Measurements from ENCODE around the gene NHS.

Gene NHS

DNA sequence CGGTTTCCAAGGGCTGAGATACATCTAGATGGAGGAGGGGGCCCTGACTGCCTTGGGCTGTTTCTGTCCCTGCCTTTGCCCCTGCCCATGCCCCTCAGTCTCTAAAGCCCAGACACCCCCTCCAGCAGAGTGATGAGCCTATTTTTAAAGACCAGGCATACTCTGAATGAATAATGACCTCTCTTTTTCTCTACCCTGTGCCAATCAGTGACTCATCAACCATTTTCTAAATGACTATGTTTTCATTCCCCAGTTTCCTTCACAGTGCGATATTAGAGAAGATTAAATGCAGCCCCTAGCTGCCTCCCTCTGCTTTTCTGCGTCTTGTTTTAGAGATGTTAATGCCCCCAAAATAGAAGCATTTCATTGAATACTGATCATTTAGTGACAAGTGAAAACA is 15.5 kb upstream of the NHS start:
- Histone ChIP-seq H2BK15ac (ENCODE audit: low read depth, poor library complexity, severe bottlenecking) (no peak overlapping the region), H3K4me1 (ENCODE audit: control insufficient read depth, insufficient read depth, low read depth, low read length) (peaks cover 2% of the 10 kb centered on the region), H4K91ac (ENCODE audit: low read length) (no peak overlapping the region), H3K36me3 (ENCODE audit: control insufficient read depth in 1 of 2, insufficient read depth in 2 of 2, low read depth in 1 of 2, low read length in 2 of 2) (no peaks in the 10 kb centered on the region), H3K9ac (ENCODE audit: low read length) (no peak overlapping the region), H3K4ac (ENCODE audit: low read depth in 1 of 2, low read length in 2 of 2) (no peak overlapping the region), H3K9me3 (ENCODE audit: control insufficient read depth, low read length) (no peaks in the 10 kb centered on the region), H2BK5ac (ENCODE audit: low read depth, low read length, poor library complexity, severe bottlenecking) (no peak overlapping the region), H2BK12ac (ENCODE audit: low read length in 2 of 2) (no peak overlapping the region), H2AK5ac (ENCODE audit: low read length, severe bottlenecking) (no peak overlapping the region), H3K4me2 (ENCODE audit: low read length, poor library complexity, severe bottlenecking) (no peak overlapping the region), H3K23ac (ENCODE audit: low read length in 2 of 2) (no peak overlapping the region), H4K8ac (ENCODE audit: low read length) (no peak overlapping the region), H2AFZ (ENCODE audit: low read depth, low read length) (no peak overlapping the region), H3K14ac (ENCODE audit: low read length in 2 of 2) (no peak overlapping the region), H2BK120ac (ENCODE audit: low read depth, low read length) (no peak overlapping the region), H3K27ac (ENCODE audit: low read length, poor library complexity, severe bottlenecking) (no peak overlapping the region), H3K79me1 (replicated peaks; ENCODE audit: low read length, poor library complexity, severe bottlenecking) (no peaks in the 10 kb centered on the region), H3K18ac (ENCODE audit: low read depth in 1 of 2, low read length in 2 of 2) (no peak overlapping the region), H3K4me3 (ENCODE audit: insufficient read depth in 1 of 2, low read depth in 1 of 2, low read length in 2 of 2) (no peak overlapping the region), H3K27me3 (ENCODE audit: control insufficient read depth in 1 of 2, insufficient read depth in 1 of 2, low read length in 2 of 2) (no peaks in the 10 kb centered on the region)
- 85% methylated on average over 2 of the region's 3 CpGs for WGBS
- no peak for DNase-seq

DNA sequence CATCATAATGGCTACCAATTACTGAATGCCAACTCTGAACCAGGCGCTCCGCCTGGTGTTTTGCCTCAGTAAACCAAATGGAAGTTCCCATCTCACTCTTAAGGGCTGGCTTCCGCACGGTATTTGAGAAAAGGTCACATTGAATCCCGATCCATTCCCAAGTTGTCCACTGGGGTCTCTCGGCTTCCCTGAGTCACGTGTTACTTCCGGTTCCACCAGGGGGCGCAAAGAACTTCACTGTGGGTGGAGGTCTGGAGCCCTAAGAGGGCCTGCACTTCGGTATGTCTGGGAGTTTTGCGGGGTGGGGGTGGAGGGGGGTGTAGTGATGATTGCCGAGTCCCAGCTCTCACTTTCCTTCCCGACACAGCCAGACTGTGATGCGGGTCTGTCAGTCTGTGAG is 13.4 kb upstream of the NHS start:
- H3K23ac ChIP-seq (ENCODE audit: low read length in 2 of 2) = no peak overlapping the region
- H3K14ac ChIP-seq (ENCODE audit: low read length in 2 of 2) = no peak overlapping the region
- H3K4me1 ChIP-seq (ENCODE audit: control insufficient read depth, insufficient read depth, low read depth, low read length) = peaks cover 2% of the 10 kb centered on the region
- no peak overlapping the region for H2BK120ac ChIP-seq (ENCODE audit: low read depth, low read length)
- no peak for DNase-seq
- no peaks in the 10 kb centered on the region for H3K36me3 ChIP-seq (ENCODE audit: control insufficient read depth in 1 of 2, insufficient read depth in 2 of 2, low read depth in 1 of 2, low read length in 2 of 2)
- no peak overlapping the region for H3K4ac ChIP-seq (ENCODE audit: low read depth in 1 of 2, low read length in 2 of 2)
- H2AFZ ChIP-seq (ENCODE audit: low read depth, low read length) = no peak overlapping the region
- no peak overlapping the region for H3K18ac ChIP-seq (ENCODE audit: low read depth in 1 of 2, low read length in 2 of 2)
- H4K91ac ChIP-seq (ENCODE audit: low read length) = no peak overlapping the region
- no peaks in the 10 kb centered on the region for H3K79me1 ChIP-seq (replicated peaks; ENCODE audit: low read length, poor library complexity, severe bottlenecking)
- no peak overlapping the region for H2BK15ac ChIP-seq (ENCODE audit: low read depth, poor library complexity, severe bottlenecking)
- H2BK5ac ChIP-seq (ENCODE audit: low read depth, low read length, poor library complexity, severe bottlenecking) = no peak overlapping the region
- H3K27ac ChIP-seq (ENCODE audit: low read length, poor library complexity, severe bottlenecking) = no peak overlapping the region
- no peak overlapping the region for H3K4me3 ChIP-seq (ENCODE audit: insufficient read depth in 1 of 2, low read depth in 1 of 2, low read length in 2 of 2)
- H4K8ac ChIP-seq (ENCODE audit: low read length) = no peak overlapping the region
- H2BK12ac ChIP-seq (ENCODE audit: low read length in 2 of 2) = no peak overlapping the region
- 81% methylated on average over 14 of the region's 14 CpGs for WGBS
- H3K9ac ChIP-seq (ENCODE audit: low read length) = no peak overlapping the region
- H3K27me3 ChIP-seq (ENCODE audit: control insufficient read depth in 1 of 2, insufficient read depth in 1 of 2, low read length in 2 of 2) = no peaks in the 10 kb centered on the region
- H3K4me2 ChIP-seq (ENCODE audit: low read length, poor library complexity, severe bottlenecking) = no peak overlapping the region
- no peak overlapping the region for H2AK5ac ChIP-seq (ENCODE audit: low read length, severe bottlenecking)
- no peaks in the 10 kb centered on the region for H3K9me3 ChIP-seq (ENCODE audit: control insufficient read depth, low read length)

DNA sequence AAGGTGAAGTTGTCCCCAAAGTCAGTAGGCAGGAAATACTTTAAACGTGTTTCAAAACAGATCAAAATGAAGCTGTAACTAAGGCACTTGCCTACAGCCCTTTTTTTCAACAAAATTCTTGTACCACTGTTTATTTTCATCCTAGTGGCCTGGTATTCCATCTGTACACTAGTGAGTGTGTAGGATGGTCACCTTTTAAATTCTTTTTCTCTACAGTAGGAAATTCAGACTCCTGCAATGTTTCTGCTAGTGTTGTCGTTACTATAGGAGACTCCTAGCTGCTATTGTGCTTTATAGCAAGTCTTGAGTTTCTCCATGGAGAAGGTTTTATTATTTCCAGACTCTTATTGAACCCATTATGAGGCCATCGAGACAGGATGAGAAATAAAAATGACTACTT is 7.0 kb upstream of the NHS start:
- Histone ChIP-seq H2BK15ac (ENCODE audit: low read depth, poor library complexity, severe bottlenecking) (no peak overlapping the region), H3K4ac (ENCODE audit: low read depth in 1 of 2, low read length in 2 of 2) (no peak overlapping the region), H2AFZ (ENCODE audit: low read depth, low read length) (no peak overlapping the region), H3K27me3 (ENCODE audit: control insufficient read depth in 1 of 2, insufficient read depth in 1 of 2, low read length in 2 of 2) (no peaks in the 10 kb centered on the region), H4K91ac (ENCODE audit: low read length) (no peak overlapping the region), H4K8ac (ENCODE audit: low read length) (no peak overlapping the region), H3K36me3 (ENCODE audit: control insufficient read depth in 1 of 2, insufficient read depth in 2 of 2, low read depth in 1 of 2, low read length in 2 of 2) (no peaks in the 10 kb centered on the region), H2AK5ac (ENCODE audit: low read length, severe bottlenecking) (no peak overlapping the region), H2BK12ac (ENCODE audit: low read length in 2 of 2) (no peak overlapping the region), H3K4me2 (ENCODE audit: low read length, poor library complexity, severe bottlenecking) (no peak overlapping the region), H3K18ac (ENCODE audit: low read depth in 1 of 2, low read length in 2 of 2) (no peak overlapping the region), H3K9me3 (ENCODE audit: control insufficient read depth, low read length) (no peaks in the 10 kb centered on the region), H2BK120ac (ENCODE audit: low read depth, low read length) (no peak overlapping the region), H3K23ac (ENCODE audit: low read length in 2 of 2) (no peak overlapping the region), H3K4me3 (ENCODE audit: insufficient read depth in 1 of 2, low read depth in 1 of 2, low read length in 2 of 2) (no peak overlapping the region), H3K79me1 (replicated peaks; ENCODE audit: low read length, poor library complexity, severe bottlenecking) (no peaks in the 10 kb centered on the region), H2BK5ac (ENCODE audit: low read depth, low read length, poor library complexity, severe bottlenecking) (no peak overlapping the region), H3K4me1 (ENCODE audit: control insufficient read depth, insufficient read depth, low read depth, low read length) (no peaks in the 10 kb centered on the region), H3K14ac (ENCODE audit: low read length in 2 of 2) (no peak overlapping the region), H3K9ac (ENCODE audit: low read length) (no peak overlapping the region), H3K27ac (ENCODE audit: low read length, poor library complexity, severe bottlenecking) (no peak overlapping the region)
- no peak for DNase-seq
- WGBS = 36% methylated on average over 2 of the region's 3 CpGs

DNA sequence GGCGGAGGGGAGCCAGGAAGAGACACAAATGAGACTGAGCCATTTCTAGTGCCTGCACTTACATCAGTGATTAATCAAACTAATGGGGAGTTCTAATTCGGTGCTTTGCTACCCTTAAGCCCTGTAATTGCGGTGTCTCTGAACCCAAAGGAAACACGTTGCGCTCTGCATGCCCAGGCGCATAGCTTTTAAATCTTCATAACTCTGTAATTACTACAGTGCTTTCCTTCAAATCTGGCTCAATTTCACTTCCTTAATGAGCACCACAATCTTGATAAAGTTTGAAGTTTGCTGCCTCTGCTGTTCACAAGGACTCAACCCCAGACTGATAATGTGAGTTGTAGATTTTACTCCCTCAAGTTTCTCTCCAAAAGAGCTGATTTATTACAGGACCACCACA is 5.7 kb upstream of the NHS start:
- no peaks in the 10 kb centered on the region for H3K27me3 ChIP-seq (ENCODE audit: control insufficient read depth in 1 of 2, insufficient read depth in 1 of 2, low read length in 2 of 2)
- no peak overlapping the region for H2BK120ac ChIP-seq (ENCODE audit: low read depth, low read length)
- H3K27ac ChIP-seq (ENCODE audit: low read length, poor library complexity, severe bottlenecking) = no peak overlapping the region
- H4K91ac ChIP-seq (ENCODE audit: low read length) = no peak overlapping the region
- H3K4me2 ChIP-seq (ENCODE audit: low read length, poor library complexity, severe bottlenecking) = no peak overlapping the region
- no peak overlapping the region for H3K14ac ChIP-seq (ENCODE audit: low read length in 2 of 2)
- H3K79me1 ChIP-seq (replicated peaks; ENCODE audit: low read length, poor library complexity, severe bottlenecking) = no peaks in the 10 kb centered on the region
- no peak for DNase-seq
- H4K8ac ChIP-seq (ENCODE audit: low read length) = no peak overlapping the region
- no peaks in the 10 kb centered on the region for H3K4me1 ChIP-seq (ENCODE audit: control insufficient read depth, insufficient read depth, low read depth, low read length)
- no peak overlapping the region for H3K9ac ChIP-seq (ENCODE audit: low read length)
- no peak overlapping the region for H2AFZ ChIP-seq (ENCODE audit: low read depth, low read length)
- H3K18ac ChIP-seq (ENCODE audit: low read depth in 1 of 2, low read length in 2 of 2) = no peak overlapping the region
- H3K4me3 ChIP-seq (ENCODE audit: insufficient read depth in 1 of 2, low read depth in 1 of 2, low read length in 2 of 2) = no peak overlapping the region
- no peak overlapping the region for H2BK12ac ChIP-seq (ENCODE audit: low read length in 2 of 2)
- no peak overlapping the region for H2BK5ac ChIP-seq (ENCODE audit: low read depth, low read length, poor library complexity, severe bottlenecking)
- H3K23ac ChIP-seq (ENCODE audit: low read length in 2 of 2) = no peak overlapping the region
- H2AK5ac ChIP-seq (ENCODE audit: low read length, severe bottlenecking) = no peak overlapping the region
- H2BK15ac ChIP-seq (ENCODE audit: low read depth, poor library complexity, severe bottlenecking) = no peak overlapping the region
- no peaks in the 10 kb centered on the region for H3K9me3 ChIP-seq (ENCODE audit: control insufficient read depth, low read length)
- no peaks in the 10 kb centered on the region for H3K36me3 ChIP-seq (ENCODE audit: control insufficient read depth in 1 of 2, insufficient read depth in 2 of 2, low read depth in 1 of 2, low read length in 2 of 2)
- WGBS = 25% methylated on average over 5 of the region's 6 CpGs
- H3K4ac ChIP-seq (ENCODE audit: low read depth in 1 of 2, low read length in 2 of 2) = no peak overlapping the region

Measured in mesenchymal stem cell (in vitro differentiated cells and primary cell).